ENCODE data around the gene ACAP3.

ACAP3 gene

GRCh38 chr1:1345384-1345783 is 37.7 kb upstream of the ACAP3 start:
- DNase-seq (ENCODE audit: low read depth in 4 of 4, low spot score in 1 of 4), result no peak

GRCh38 chr1:1344655-1345361 is 37.1 kb upstream of the ACAP3 start:
- DNase-seq (ENCODE audit: low read depth in 4 of 4, low spot score in 1 of 4), result peak in 2 of 4 experiments; percentile 40 to 62

DNA sequence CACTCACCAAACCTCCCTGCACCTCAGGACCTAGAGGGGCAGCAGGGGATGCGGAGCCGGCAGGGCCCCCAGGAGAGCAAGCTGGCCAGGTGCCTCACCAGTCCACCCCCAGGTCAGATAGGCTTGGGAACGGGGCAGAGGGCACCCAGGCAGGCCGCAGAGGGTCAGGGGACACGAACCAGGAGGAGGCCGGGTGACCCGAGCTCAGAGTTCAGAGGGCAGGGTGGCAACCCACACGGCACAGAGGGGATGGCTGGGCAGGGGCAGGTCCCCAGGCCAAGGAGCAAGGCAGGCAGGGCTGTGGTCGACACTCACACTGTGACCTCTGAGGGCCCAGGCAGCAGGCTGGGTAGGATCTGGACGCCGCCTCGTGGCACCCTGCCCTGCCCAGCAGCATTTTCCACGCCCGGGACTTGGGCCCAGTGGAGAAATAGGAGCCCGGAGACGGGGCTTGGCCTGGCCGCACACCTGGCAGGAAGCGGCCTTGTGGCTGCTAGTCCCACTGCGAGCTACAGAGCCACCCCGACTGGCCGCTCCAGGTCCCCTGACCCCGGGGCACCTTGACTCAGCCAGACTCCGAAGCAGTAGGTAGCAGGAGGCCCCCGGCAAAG is 36.2 kb upstream of the ACAP3 start:
- no peak for DNase-seq (ENCODE audit: low read depth in 4 of 4, low spot score in 1 of 4)

DNA sequence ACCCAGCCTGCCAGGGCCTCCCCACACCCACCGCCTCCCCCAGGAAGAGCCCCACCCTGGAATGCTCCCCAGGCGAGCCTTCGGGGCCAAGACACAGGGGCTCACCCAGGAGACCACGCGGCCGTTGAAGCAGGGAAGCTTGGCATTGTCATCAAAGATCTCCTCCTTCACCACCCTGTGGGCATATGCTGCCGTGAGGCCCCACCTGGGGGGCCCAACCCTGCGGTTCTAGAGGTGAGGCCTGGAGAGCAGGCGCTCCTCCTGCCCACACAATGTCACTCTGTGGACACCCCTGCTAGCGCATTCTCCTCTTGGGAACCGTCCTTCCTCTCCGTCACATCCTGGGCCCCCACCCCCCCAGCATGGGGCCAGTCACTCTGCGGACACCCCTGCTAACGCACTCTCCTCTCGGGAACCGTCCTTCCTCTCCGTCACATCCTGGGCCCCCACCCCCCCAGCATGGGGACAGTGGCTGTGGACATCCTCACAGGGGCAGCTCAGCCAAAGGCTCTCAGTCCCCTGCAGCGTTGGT is 34.9 kb upstream of the ACAP3 start:
- DNase-seq (ENCODE audit: low read depth in 4 of 4, low spot score in 1 of 4), result no peak

DNA sequence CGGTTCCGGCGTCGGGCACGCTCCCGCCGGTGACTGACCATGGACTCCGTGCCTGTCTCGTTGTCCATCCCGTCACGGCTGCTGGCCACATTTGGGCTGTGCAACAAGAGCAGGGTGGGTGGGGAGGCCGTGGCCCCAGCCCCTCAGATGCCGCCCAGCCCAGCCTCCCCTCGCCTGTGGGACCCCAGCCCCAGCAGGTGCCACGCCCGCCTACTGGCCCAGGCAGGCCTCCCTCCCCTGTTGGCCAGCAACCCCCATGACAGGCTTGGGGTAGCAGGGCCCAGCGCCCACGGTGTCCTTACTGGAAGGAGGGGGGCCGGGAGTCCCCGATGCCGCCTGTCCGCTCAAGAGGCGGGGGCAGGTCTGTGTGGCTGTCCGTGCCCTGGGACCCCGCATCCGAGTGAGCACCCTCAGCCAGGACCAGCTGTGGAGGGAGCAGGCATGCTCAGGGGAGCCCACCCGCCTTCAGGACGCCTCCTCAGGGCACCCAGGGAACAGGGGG is 34.4 kb upstream of the ACAP3 start:
- no peak for DNase-seq (ENCODE audit: low read depth in 4 of 4, low spot score in 1 of 4)

DNA sequence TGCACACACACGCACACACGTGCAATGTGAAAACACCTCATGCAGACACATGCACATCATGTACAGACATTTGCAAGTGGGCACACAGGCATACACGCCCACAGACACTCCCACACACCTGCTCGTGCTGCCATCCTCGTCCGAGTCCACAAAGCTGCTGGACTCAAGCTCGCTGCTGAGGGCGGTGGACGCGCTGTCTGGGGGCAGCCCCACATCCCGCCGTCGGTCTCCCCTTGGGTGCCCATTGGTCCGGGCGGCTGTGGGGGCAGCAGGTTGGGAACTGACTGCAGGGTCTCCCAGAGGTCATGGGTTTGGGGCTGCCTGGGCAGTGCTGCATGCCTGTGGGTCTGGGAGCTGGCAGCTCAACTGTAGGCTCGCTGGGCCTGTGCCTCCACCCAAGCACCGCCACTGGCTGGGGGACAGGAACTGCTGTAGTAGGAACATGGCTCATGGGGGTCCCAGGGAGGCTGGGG is 33.9 kb upstream of the ACAP3 start:
- DNase-seq (ENCODE audit: low read depth in 4 of 4, low spot score in 1 of 4), result no peak

- DNase-seq (ENCODE audit: low read depth in 4 of 4, low spot score in 1 of 4), result no peak
Measured at GRCh38 chr1:1340791-1341548, 33.2 kb upstream of the ACAP3 start.

- no peak for DNase-seq (ENCODE audit: low read depth in 4 of 4, low spot score in 1 of 4)
Measured at GRCh38 chr1:1340185-1340584, 32.5 kb upstream of the ACAP3 start.

DNA sequence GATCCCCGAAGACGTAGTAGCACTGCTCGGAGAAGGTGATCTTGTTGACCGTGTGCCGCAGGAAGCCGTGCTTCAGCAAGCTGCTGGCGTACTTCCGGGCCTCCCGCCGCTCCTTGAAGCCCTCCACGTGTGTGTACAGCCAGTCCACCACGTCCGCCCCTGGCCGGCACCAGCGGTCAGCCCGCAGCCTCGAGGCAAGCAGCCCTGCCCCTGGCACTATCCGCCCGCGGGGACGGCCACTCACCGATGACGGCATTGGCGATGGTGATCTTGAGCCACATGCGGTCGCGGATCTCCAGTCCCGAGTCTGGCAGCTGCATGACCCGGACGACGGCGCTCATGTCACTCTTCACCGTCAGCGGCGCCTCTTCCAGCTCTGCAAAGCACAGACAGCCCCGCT is 30.5 kb upstream of the ACAP3 start:
- no peak for DNase-seq (ENCODE audit: low read depth in 4 of 4, low spot score in 1 of 4)

GRCh38 chr1:1337793-1338147 is 30.0 kb upstream of the ACAP3 start:
- DNase-seq (ENCODE audit: low read depth in 4 of 4, low spot score in 1 of 4), result peak in 2 of 4 experiments; percentile 33 to 47

- no peak for DNase-seq (ENCODE audit: low read depth in 4 of 4, low spot score in 1 of 4)
Measured at GRCh38 chr1:1336931-1337792, 29.4 kb upstream of the ACAP3 start.

DNA sequence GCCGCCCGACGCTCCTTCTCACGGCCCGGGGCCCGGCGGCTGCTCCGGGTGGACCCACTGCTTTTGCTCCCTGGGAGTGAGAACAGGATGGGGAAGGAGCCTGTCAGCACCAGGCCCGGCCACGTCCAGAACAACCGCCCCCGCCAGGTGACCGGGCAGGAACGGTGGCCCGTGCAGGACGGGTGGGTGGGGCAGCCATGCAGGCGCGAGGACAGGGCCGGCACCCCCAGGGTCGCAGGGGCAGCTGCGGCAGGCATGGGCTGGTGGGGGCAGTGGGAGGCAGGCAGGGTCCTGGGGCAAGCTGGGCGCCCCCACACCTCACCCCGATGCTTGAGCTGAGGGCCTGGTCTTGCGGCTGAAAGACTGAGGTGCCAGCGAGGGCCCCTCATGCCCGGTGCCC is 28.7 kb upstream of the ACAP3 start:
- DNase-seq (ENCODE audit: low read depth in 4 of 4, low spot score in 1 of 4), result no peak

DNA sequence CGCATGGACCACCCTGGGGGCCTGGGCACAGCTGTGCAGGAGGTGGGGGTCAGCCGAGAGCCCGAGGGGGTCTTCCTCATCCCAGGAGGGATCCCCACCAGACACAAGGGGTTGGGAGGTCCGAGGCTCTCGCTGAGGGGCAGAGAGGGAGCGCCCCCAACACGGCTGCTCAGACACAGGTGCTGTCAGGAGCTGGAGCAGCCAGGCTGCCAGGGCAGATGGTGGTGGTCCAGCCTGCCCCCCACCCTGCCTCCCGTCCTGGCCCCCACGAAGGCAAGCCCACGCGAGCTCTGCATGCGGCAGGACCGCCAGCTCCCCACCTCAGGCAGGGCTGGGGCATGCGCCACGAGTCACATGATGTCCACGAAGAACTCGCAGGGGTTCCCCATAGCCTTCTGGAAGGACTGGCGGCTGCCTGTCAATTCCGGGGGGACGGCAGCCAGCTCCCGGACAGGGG is 28.1 kb upstream of the ACAP3 start:
- DNase-seq (ENCODE audit: low read depth in 4 of 4, low spot score in 1 of 4), result no peak

GRCh38 chr1:1335283-1335682 is 27.6 kb upstream of the ACAP3 start:
- DNase-seq (ENCODE audit: low read depth in 4 of 4, low spot score in 1 of 4), result no peak

- DNase-seq (ENCODE audit: low read depth in 4 of 4, low spot score in 1 of 4), result no peak
Measured at GRCh38 chr1:1334835-1335234, 27.1 kb upstream of the ACAP3 start.

DNA sequence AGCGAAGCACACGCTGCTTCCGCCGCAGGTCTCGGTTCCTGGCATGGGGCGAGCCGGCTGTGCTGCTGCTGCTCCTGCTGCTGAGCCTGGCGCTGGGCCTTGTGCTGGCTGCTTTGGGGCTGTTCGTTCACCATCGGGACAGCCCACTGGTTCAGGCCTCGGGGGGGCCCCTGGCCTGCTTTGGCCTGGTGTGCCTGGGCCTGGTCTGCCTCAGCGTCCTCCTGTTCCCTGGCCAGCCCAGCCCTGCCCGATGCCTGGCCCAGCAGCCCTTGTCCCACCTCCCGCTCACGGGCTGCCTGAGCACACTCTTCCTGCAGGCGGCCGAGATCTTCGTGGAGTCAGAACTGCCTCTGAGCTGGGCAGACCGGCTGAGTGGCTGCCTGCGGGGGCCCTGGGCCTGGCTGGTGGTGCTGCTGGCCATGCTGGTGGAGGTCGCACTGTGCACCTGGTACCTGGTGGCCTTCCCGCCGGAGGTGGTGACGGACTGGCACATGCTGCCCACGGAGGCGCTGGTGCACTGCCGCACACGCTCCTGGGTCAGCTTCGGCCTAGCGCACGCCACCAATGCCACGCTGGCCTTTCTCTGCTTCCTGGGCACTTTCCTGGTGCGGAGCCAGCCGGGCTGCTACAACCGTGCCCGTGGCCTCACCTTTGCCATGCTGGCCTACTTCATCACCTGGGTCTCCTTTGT is 26.0 kb upstream of the ACAP3 start:
- DNase-seq (ENCODE audit: low read depth in 4 of 4, low spot score in 1 of 4), result no peak

GRCh38 chr1:1332774-1333480 is 25.2 kb upstream of the ACAP3 start:
- no peak for DNase-seq (ENCODE audit: low read depth in 4 of 4, low spot score in 1 of 4)

- no peak for DNase-seq (ENCODE audit: low read depth in 4 of 4, low spot score in 1 of 4)
Measured at GRCh38 chr1:1332031-1332755, 24.5 kb upstream of the ACAP3 start.
